ENCODE results near the gene FXN.

The FXN gene

GRCh38 chr9:69141851-69142250 is 106.3 kb downstream of the FXN start:
- DNase-seq (ENCODE audit: low read depth), result no peak

DNA sequence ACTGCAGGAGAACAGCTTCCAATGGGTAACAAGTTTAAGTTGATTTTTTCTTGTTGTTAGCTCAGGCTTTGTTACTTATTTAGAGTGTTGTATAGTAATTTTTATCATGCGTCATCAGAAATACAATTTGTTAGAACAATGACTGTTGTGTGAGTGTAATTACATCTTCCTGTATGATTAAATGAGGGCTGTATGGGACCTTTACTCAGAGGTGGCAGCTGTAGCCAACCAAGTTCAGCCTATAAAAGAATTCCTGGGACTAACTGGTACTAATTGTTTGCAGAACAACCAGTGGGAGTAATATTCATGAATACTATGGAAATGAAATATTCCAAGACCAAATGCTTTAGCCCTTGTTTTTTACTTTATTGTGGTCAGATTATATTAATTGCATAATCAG is 107.7 kb downstream of the FXN start:
- no peak for DNase-seq (ENCODE audit: low read depth)

- no peak for DNase-seq (ENCODE audit: low read depth)
Measured at GRCh38 chr9:69145144-69145715, 109.7 kb downstream of the FXN start.

DNA sequence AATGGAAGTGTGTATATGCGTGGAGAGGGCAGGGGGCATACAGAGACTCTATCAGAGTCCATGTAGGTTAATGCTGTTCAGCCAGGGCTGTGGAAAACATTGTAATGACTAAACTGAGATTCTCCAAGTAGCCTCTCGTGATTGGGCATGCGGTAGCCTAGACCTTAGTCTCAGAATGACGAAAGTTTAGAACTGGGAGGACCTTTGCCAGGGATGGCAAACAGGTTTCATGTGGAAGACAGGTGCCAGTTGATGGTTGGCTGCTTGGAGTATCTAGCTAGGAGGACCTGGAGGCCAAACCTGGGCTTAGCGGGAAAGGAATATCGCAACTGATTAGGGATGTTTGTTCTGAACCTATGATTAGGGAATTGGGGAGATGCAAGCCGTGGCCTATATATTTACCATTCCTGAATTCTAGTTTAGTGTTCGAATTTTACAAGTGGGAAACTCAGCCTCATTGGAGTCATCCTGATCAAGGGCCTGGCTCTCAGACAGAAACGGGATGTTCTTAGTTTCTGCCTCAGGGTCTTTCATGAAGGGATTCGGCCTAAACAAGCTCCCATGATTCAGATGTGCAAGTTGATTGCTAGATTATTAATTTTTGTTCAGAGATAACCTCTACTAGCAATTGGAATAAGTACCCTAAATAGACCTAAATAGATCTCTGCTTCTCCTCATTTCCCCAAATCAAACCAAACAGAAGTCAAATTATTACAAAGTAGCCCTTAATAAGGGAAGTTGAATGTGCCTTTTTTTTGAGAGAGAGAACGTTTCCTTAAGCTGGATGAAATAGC is 111.7 kb downstream of the FXN start:
- DNase-seq (ENCODE audit: low read depth), result no peak

GRCh38 chr9:69149321-69149807 is 113.8 kb downstream of the FXN start:
- no peak for DNase-seq (ENCODE audit: low read depth)
